HG03342 (cell line): Measurements from ENCODE around the gene DYNAP.

ENCODE experiments used
- ATAC-seq: cut with Tn5 transposase; IDR thresholded peaks from one replicate; pipeline ENCODE4 v1.9.1; 2021; ENCODE audit warnings: mild to moderate bottlenecking, moderate library complexity; ENCODE audit not compliant: unreplicated experiment

Gene DYNAP

DNA sequence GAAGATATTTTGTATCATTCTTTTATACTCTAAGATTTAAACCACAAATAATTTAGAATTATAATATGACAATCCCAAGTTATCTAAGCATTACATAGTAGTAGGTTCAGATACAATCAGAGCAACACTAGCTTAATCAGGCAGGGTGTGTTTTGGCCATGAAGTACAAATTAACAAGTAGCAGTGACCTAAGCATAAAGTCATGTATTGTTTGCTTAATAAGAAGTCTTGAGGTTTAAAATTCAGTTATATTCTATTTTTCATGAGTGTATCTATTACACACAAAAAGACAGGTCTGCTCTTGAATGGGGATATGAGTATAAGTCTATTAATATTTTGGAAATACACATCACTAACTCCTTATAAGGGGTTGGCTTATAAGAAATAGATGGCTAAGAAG is 39.9 kb downstream of the DYNAP start:
- ATAC-seq = no peak

DNA sequence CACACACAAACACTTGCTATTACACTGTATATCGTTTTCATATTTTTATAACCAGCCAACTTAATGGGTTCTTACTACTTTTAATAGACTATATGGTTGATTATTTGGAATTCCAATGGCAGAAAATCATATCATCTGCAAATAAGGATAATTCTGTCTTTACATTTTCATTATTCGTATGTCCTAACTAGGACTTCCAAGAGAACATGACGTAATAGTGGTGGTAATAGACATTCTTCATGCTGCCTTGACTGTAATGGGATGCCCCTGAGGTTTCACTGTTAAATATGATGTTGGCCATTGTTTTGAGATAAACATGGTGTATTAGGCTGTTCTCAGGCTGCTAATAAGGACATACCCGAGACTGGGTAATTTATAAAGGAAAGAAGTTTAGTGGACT is 45.2 kb downstream of the DYNAP start:
- ATAC-seq = no peak

DNA sequence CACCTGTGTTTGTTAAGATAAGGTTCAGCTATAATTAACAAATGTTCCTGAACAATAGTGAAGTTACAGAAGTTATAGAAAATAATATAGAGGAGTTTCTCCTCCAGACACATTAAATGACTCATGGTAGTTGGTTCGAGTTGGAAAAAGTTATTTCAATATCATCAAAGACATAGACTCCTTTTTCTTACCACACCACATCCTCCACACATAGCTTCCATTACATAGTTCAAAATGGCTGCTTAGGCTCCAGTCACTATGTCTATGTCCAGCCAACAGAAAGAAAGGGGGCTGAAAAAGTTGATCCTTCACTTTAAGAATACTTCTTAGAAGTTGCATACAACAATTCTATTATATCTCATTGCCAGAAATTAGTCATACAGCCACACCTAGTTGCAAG is 50.7 kb downstream of the DYNAP start:
- no peak for ATAC-seq

DNA sequence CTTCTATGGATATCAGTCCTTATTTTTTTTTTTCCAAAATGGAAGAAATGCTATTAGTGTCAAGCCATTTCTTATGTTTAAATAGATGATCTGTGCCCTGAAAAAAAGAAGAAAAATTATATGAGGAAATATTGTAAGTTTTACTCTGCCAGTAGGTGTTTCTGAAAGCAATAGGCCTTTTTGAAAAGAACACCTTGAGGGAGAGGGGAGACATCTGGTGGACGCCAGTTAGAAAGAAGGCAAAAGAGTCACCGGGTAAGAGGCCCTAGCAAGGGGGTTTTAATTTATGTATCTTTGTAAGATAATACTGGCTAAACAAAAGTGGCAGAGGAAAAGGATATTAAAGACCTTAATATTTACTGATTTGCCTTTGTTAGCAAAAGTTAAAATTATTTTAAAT is 56.1 kb downstream of the DYNAP start:
- no peak for ATAC-seq
